C4-2B (cell line): ENCODE results near the gene PLPP6.

Source experiments
- ZFX ChIP-seq: fragments of 450-650 bp; IDR thresholded peaks from 2 replicates; pipeline ENCODE4 v1.6.1; 2017
- TF ChIP-seq, protein P1 (sequence below): fragments of 450-650 bp; conservative IDR thresholded peaks from 2 replicates; pipeline ENCODE4 v1.5.1; 2017; ENCODE audit warnings: mild to moderate bottlenecking

DNA sequence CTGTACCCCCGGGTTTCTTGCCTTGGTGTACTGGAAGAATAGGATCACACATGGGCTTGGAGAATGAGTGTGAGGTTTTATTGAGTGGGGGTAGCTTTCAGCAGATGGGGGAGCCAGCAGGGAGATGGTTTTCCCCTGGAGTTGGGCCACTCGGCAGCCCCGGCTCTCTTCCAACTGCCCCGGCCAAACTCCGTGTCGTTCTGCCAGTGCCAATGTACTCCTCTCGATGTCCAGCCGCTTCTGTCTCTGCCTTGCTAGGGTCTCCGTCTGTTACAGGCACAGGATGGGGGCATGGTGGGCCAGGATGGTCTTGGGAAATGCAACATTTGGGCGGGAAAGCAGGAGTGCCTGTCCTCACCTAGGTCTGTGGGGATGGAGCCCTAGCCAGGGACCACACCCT is 7.6 kb upstream of the PLPP6 start:
- TF ChIP-seq, protein P1, sequence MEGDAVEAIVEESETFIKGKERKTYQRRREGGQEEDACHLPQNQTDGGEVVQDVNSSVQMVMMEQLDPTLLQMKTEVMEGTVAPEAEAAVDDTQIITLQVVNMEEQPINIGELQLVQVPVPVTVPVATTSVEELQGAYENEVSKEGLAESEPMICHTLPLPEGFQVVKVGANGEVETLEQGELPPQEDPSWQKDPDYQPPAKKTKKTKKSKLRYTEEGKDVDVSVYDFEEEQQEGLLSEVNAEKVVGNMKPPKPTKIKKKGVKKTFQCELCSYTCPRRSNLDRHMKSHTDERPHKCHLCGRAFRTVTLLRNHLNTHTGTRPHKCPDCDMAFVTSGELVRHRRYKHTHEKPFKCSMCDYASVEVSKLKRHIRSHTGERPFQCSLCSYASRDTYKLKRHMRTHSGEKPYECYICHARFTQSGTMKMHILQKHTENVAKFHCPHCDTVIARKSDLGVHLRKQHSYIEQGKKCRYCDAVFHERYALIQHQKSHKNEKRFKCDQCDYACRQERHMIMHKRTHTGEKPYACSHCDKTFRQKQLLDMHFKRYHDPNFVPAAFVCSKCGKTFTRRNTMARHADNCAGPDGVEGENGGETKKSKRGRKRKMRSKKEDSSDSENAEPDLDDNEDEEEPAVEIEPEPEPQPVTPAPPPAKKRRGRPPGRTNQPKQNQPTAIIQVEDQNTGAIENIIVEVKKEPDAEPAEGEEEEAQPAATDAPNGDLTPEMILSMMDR: no peak
- TF ChIP-seq ZFX: no peak
